ENCODE data around the gene ASPG. TPM values are rescaled to one million over a fixed set of nuclear protein-coding genes. Genes with fewer than 3 reads are reported as not detected.

ASPG gene
- total RNA-seq, 1 experiment from 2014 or later = not detected

DNA sequence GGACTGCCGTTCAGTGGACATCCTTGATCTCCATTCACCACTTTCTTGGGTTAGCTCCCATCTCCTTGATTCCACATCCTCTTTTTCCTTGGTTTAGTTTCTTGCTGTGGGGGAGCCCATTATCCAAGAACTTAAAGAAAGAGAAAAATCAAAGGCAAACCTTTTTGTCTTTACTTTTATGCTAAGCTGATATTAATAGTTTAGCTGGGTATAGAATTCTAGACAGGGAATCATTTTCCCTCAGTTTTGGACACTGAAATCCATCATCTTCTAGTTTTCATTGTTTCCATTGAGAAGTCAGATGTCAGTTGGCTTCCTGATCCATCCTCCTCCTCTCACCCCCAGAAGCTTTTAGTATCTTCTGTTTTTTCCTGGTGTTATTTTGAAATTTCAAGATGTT lies 44.1 kb downstream of the ASPG start:
- DNase-seq = no peak
- H3K4me1 Mint-ChIP-seq (ENCODE audit: low read depth, unreplicated experiment) = no peaks in the 10 kb centered on the region
- peaks cover 10% of the 10 kb centered on the region for H3K9me3 Mint-ChIP-seq (ENCODE audit: low read depth, unreplicated experiment)
- H3K4me3 Mint-ChIP-seq (ENCODE audit: low read depth, unreplicated experiment) = no peak overlapping the region
- no TSS peak for BruUV-seq (replicated peaks)
- intact Hi-C loops (cut with micrococcal nuclease; ENCODE audit: unreplicated experiment) = no loop called here
- H3K27me3 Mint-ChIP-seq (ENCODE audit: unreplicated experiment) = peaks cover 80% of the 10 kb centered on the region
- H3K27ac Mint-ChIP-seq (ENCODE audit: unreplicated experiment) = no peak overlapping the region
- TF ChIP-seq, protein P1, sequence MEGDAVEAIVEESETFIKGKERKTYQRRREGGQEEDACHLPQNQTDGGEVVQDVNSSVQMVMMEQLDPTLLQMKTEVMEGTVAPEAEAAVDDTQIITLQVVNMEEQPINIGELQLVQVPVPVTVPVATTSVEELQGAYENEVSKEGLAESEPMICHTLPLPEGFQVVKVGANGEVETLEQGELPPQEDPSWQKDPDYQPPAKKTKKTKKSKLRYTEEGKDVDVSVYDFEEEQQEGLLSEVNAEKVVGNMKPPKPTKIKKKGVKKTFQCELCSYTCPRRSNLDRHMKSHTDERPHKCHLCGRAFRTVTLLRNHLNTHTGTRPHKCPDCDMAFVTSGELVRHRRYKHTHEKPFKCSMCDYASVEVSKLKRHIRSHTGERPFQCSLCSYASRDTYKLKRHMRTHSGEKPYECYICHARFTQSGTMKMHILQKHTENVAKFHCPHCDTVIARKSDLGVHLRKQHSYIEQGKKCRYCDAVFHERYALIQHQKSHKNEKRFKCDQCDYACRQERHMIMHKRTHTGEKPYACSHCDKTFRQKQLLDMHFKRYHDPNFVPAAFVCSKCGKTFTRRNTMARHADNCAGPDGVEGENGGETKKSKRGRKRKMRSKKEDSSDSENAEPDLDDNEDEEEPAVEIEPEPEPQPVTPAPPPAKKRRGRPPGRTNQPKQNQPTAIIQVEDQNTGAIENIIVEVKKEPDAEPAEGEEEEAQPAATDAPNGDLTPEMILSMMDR (IDR thresholded peaks at IDR 0.05; ENCODE audit: unreplicated experiment) = no peak
- CTCF ChIA-PET = interaction anchor here (0.7 to 1.6 kb wide), 3 partner anchors 18 to 53 kb away, joined by 3 to 8 read pairs (median 3); no protein-coding TSS in a partner anchor
- no peaks in the 10 kb centered on the region for H3K36me3 Mint-ChIP-seq (ENCODE audit: insufficient read depth, unreplicated experiment)

DNA sequence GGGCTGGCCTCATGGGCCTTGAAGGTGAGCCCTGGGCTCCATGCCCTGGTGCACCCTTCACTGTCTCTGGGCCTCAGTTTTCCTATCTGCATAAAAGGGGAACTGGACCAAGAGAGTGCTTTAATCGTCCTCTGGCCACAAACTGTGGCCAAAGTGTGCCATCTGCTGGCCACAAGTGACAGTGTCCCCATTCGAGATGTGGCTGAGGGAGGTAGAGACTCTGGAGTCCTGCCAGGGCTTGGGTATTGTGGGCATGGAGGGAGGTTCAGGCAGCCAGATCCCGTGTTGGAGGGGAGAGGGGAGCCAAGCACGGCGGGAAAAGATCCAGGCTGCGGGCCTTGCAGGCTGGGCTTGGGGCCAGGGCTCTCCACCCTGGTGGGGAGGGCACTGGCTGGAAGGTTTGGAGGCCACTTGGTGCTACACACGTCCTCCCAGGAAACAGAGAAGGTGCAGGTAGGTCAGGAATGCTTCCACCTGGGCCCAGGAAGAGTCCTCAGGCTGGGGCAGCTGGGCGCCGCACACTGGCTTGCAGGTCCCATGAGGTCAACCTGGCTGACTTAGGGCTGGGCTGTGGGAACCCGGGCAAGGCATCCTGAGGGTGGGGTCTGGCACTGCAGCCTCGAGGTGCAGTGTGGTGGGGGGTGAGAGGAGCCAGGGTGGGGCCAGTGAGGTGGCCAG lies 45.6 kb downstream of the ASPG start:
- DNase-seq = peak; percentile 66
- no peaks in the 10 kb centered on the region for H3K4me1 Mint-ChIP-seq (ENCODE audit: low read depth, unreplicated experiment)
- BruUV-seq (replicated peaks) = no TSS peak

DNA sequence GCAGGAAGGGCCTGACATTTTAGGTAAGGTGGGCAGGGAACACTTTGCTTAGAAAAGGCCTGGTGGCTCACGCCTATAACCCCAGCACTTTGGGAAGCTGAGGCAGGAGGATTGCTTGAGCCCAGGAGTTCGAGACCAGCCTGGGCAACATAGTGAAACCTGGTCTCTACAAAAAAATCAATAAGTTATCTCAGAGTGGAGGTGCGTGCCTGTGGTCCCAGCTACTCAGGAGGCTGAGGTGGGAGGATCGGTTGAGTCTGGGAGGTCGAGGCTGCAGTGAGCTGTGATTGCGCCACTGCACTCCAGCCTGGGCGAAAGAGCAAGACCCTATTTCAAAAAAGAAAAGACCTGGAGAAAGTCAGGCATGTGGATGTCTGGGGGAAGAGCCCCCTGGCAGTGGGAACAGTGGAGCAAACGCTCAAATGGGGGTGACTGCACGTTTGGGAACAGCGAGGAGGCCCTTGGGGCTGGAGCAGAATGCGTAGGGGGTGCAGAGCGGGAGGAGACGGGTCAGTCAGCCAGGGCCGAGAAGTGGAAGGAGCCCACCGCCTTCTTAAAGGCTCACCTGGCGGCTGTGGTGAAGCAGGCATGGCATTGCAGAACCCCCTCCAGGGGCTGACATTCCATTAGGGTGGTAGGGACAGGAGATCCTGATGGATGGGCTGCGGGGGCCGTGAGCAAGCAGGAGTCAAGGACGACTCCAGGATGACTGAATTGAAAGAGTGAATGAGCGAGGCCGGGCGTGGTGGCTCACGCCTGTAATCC lies 46.6 kb downstream of the ASPG start:
- intact Hi-C loops (cut with micrococcal nuclease; ENCODE audit: unreplicated experiment) = loop anchor here (1.0 to 10.0 kb wide), 3 partner anchors 38 to 503 kb away; no protein-coding TSS in a partner anchor
- peaks cover 94% of the 10 kb centered on the region for H3K27me3 Mint-ChIP-seq (ENCODE audit: unreplicated experiment)
- no peaks in the 10 kb centered on the region for H3K36me3 Mint-ChIP-seq (ENCODE audit: insufficient read depth, unreplicated experiment)
- H3K4me1 Mint-ChIP-seq (ENCODE audit: low read depth, unreplicated experiment) = no peaks in the 10 kb centered on the region
- CTCF ChIA-PET = interaction anchor here (0.5 to 2.1 kb wide), 3 partner anchors 54 to 210 kb away, joined by 3 to 10 read pairs (median 3); no protein-coding TSS in a partner anchor
- DNase-seq = no peak
- H3K4me3 Mint-ChIP-seq (ENCODE audit: low read depth, unreplicated experiment) = no peak overlapping the region
- no TSS peak for BruUV-seq (replicated peaks)
- peaks cover 10% of the 10 kb centered on the region for H3K9me3 Mint-ChIP-seq (ENCODE audit: low read depth, unreplicated experiment)
- no peak overlapping the region for H3K27ac Mint-ChIP-seq (ENCODE audit: unreplicated experiment)
- TF ChIP-seq, protein P1 (IDR thresholded peaks at IDR 0.05; ENCODE audit: unreplicated experiment) = no peak

More for the DNA sequence above, 45.6 kb downstream of the ASPG start:
- H3K27ac Mint-ChIP-seq (ENCODE audit: unreplicated experiment) = no peak overlapping the region
- TF ChIP-seq, protein P1 (IDR thresholded peaks at IDR 0.05; ENCODE audit: unreplicated experiment) = peak; percentile 79
- H3K9me3 Mint-ChIP-seq (ENCODE audit: low read depth, unreplicated experiment) = peaks cover 10% of the 10 kb centered on the region
- no peak overlapping the region for H3K4me3 Mint-ChIP-seq (ENCODE audit: low read depth, unreplicated experiment)
- CTCF ChIA-PET = interaction anchor here (1.4 to 2.1 kb wide), 2 partner anchors 53 to 211 kb away, joined by 3 to 10 read pairs; no protein-coding TSS in a partner anchor
- no peaks in the 10 kb centered on the region for H3K36me3 Mint-ChIP-seq (ENCODE audit: insufficient read depth, unreplicated experiment)
- H3K27me3 Mint-ChIP-seq (ENCODE audit: unreplicated experiment) = peaks cover 95% of the 10 kb centered on the region
- intact Hi-C loops (cut with micrococcal nuclease; ENCODE audit: unreplicated experiment) = loop anchor here (1.0 to 10.0 kb wide), 3 partner anchors 37 to 504 kb away; no protein-coding TSS in a partner anchor

DNA sequence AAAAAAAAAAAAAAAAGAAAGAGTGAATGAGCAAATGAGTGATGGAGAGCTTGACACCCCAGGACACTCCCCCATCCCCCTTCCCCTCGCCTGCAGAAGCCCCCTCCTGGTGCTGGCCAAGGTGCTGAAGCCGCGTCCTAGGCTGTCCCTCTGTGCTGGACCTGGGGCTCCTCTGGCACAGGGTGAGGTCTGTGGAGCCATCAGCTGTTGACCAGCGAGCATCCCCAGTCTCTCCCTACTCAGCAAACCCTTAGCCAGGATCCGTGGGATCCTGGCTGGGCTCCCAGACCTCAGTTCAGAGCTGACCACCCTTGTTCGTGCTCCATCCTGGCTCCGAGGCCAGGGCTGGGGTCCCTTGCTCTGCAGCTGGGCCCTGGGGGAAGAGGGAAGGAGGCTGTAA lies 47.5 kb downstream of the ASPG start:
- CTCF ChIA-PET = interaction anchor here (2.1 kb wide), 1 partner anchor 55 kb away, joined by 10 read pairs; no protein-coding TSS in a partner anchor
- no peak overlapping the region for H3K4me3 Mint-ChIP-seq (ENCODE audit: low read depth, unreplicated experiment)
- BruUV-seq (replicated peaks) = no TSS peak
- TF ChIP-seq, protein P1 (IDR thresholded peaks at IDR 0.05; ENCODE audit: unreplicated experiment) = no peak
- no peak for DNase-seq
- no peak overlapping the region for H3K27ac Mint-ChIP-seq (ENCODE audit: unreplicated experiment)
- no peaks in the 10 kb centered on the region for H3K4me1 Mint-ChIP-seq (ENCODE audit: low read depth, unreplicated experiment)
- H3K27me3 Mint-ChIP-seq (ENCODE audit: unreplicated experiment) = peaks cover 92% of the 10 kb centered on the region
- intact Hi-C loops (cut with micrococcal nuclease; ENCODE audit: unreplicated experiment) = loop anchor here (10.0 kb wide), 1 partner anchor 502 kb away; no protein-coding TSS in a partner anchor
- H3K9me3 Mint-ChIP-seq (ENCODE audit: low read depth, unreplicated experiment) = peaks cover 10% of the 10 kb centered on the region
- H3K36me3 Mint-ChIP-seq (ENCODE audit: insufficient read depth, unreplicated experiment) = no peaks in the 10 kb centered on the region

Data from Calu3 (cell line).